Stomach (tissue), 9 donors: Measurements from ENCODE around the gene KDR. TPM values are rescaled to one million over a fixed set of nuclear protein-coding genes. Genes with fewer than 3 reads are reported as not detected.

Experiments
- DNase-seq, 2 donors: peaks; one replicate each; pipeline versions ENCODE4 v3.0.0 to v3.0.0-alpha.2; 2013 to 2019
- H3K27ac ChIP-seq, 5 donors: fragments of 200-600 bp in 4 of 5; sonication (generic) in 4 of 5; one replicate each; pipeline ENCODE4 v1.5.1; 2013 to 2019; ENCODE audit warnings: mild to moderate bottlenecking in 1 of 5, moderate library complexity in 1 of 5
- H3K27me3 ChIP-seq, 3 donors: fragments of 200-600 bp; sonication (generic); one replicate each; pipeline ENCODE4 v1.5.1; 2017 to 2019; ENCODE audit warnings: mixed run types in 1 of 3
- H3K36me3 ChIP-seq, 4 donors: fragments of 200-600 bp; sonication (generic); 1 replicate in 3 of 4; 2 replicates in 1 of 4; pipeline ENCODE4 v1.5.1; 2016 to 2019
- H3K4me1 ChIP-seq, 4 donors: fragments of 200-600 bp; sonication (generic); one replicate each; pipeline ENCODE4 v1.5.1; 2016 to 2019
- H3K4me3 ChIP-seq, 4 donors: fragments of 200-600 bp; sonication (generic) in 3 of 4; one replicate each; pipeline ENCODE4 v1.5.1; 2016 to 2019; ENCODE audit warnings: mild to moderate bottlenecking in 1 of 4
- H3K9me3 ChIP-seq, 4 donors: fragments of 200-600 bp; sonication (generic); one replicate each; pipeline ENCODE4 v1.5.1; 2016 to 2019
- CTCF ChIP-seq, 7 experiments: fragments of 450-650 bp in 4 of 7; fragments of 200-600 bp in 3 of 7; sonication (generic) in 3 of 7; IDR thresholded peaks; one replicate each; pipeline ENCODE4 v1.5.1; 2016 to 2019; ENCODE audit warnings: antibody characterized with exemption in 7 of 7, control low read depth in 2 of 7, mild to moderate bottlenecking in 1 of 7
- EP300 ChIP-seq: sonication (generic); formaldehyde crosslinking; IDR thresholded peaks from one replicate; pipeline ENCODE4 v1.6.1; 2017; ENCODE audit warnings: antibody characterized with exemption
- POLR2A ChIP-seq, 4 donors: fragments of 450-650 bp; IDR thresholded peaks; one replicate each; pipeline ENCODE4 v1.6.1; 2016; ENCODE audit warnings: antibody characterized with exemption in 4 of 4, control low read depth in 2 of 4, mild to moderate bottlenecking in 1 of 4, moderate library complexity in 1 of 4
- POLR2AphosphoS5 ChIP-seq, 3 donors: sonication (generic); formaldehyde crosslinking; IDR thresholded peaks; one replicate each; pipeline ENCODE4 v1.6.1; 2016; ENCODE audit warnings: antibody characterized with exemption in 3 of 3
- WGBS, 5 donors: extraction: QIAGEN DNeasy Blood & Tissue Kit in 3 of 5; methylation state at CpG; one replicate each; pipeline versions ENCODE4 v1.1.5 to v1.1.7; 2013 to 2018; 5-methylcytosine and 5-hydroxymethylcytosine counted together
- intact Hi-C: fragments of 100-400 bp; cut with DNase I; formaldehyde crosslinking; loops from one replicate; pipeline ENCODE4 v1.15.1; 2023; ENCODE audit warnings: low total_unique reads
- polyA plus RNA-seq, 3 donors: library from polyadenylated mRNA; stranded (reverse); fragments of 200-250 nt; gene quantifications; one replicate each; pipeline ENCODE4 v1.2.3, GENCODE V29; 2013
- total RNA-seq, 5 donors: library from RNA; depleted of rRNA; stranded (reverse); fragments of >200 nt; gene quantifications; one replicate each; pipeline versions ENCODE4 v1.1.0 to v1.2.3, GENCODE V29; 2014 to 2016
- donor health status: healthy with polysubstance abuse.
- donor health status: Bipolar disorder and iron deficiency.
- donor health status: healthy.

The KDR gene
- total and polyA plus RNA-seq, 8 donors: 1.1 to 32.3 (median 8.1) TPM

GRCh38 chr4:55089916-55090315, 35.5 kb downstream of the KDR start:
- no peak for DNase-seq
- Histone ChIP-seq H3K4me1 (no peaks in the 10 kb centered on the region), H3K9me3 (no peaks in the 10 kb centered on the region), H3K27ac (no peak overlapping the region), H3K36me3 (no peaks in the 10 kb centered on the region), H3K4me3 (no peak overlapping the region), H3K27me3 (no peaks in the 10 kb centered on the region)
- intact Hi-C loops: no loop called here
- 88 to 94% (median 91%) methylated on average over 6 of the region's 6 CpGs for WGBS, 5 donors
- TF ChIP-seq EP300 (no peak), POLR2AphosphoS5 (IDR thresholded peaks at IDR 0.05) (no peak), CTCF (IDR thresholded peaks at IDR 0.05) (no peak), POLR2A (IDR thresholded peaks at IDR 0.05) (no peak)

DNA sequence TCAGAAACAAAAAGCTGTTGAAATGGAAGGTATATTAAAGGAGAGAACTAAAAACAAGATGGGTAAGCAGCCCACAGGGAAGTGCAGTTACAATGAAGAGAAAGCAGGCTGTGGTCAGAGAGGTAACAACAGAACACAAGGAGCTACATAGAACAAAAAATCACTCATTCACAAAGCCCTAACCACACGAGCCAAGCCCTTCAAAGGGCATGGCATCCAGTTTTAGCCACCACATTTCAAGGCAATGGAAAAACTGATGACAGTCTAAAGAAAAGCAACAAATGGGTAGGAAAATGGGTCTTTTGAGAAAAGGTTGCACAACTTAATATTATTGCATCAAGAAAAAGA, 37.5 kb downstream of the KDR start:
- WGBS, 5 donors: 17 to 32% (median 26%) methylated on average over 1 of the region's 1 CpG
- no peak overlapping the region for H3K27ac ChIP-seq
- DNase-seq: no peak
- H3K4me1 ChIP-seq: no peaks in the 10 kb centered on the region
- no peaks in the 10 kb centered on the region for H3K36me3 ChIP-seq
- no peak overlapping the region for H3K4me3 ChIP-seq
- no peak for TF ChIP-seq POLR2A (IDR thresholded peaks at IDR 0.05)
- TF ChIP-seq EP300: no peak
- intact Hi-C loops: no loop called here
- H3K27me3 ChIP-seq: no peaks in the 10 kb centered on the region
- H3K9me3 ChIP-seq: no peaks in the 10 kb centered on the region

DNA sequence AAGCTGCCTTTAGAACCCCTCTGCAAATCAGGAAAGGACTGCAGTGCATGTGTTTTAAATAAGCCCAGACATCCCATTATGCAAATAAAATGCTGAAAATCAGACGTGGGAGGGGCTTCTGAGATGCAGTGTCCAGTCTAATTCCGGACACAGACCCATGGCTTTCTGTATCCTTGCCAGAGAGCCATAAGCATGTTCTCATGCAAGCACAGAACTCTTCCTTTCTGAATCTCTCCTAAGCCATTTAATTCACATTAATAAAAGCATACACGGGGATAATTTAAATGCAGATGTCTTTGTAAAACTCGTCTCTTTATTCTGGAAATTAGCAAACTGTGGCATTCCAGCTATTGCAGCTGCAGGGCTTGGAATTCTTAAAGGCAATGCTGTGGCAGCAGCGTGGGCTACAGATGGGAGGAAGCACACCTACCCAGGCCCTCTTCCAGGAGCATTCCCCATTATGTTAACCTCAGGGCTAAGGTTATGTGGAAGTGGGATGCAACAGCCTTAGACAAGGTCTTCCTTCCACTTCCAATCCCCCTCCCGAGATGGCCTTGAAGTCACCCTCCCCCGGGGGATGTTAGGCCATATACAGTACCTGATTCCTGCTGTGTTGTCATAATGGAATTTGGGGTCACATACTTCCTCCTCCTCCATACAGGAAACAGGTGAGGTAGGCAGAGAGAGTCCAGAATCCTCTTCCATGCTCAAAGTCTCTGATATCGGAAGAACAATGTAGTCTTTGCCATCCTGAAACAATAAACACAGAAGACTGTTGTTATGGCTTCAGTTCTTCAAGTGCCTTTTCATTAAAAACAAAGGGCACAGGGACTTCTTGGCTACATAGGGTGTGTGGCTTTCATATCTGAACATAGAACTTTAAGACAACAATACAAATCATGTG, 38.1 kb downstream of the KDR start:
- WGBS, 5 donors: 58 to 64% (median 63%) methylated on average over 8 of the region's 8 CpGs
- Histone ChIP-seq H3K27me3 (no peaks in the 10 kb centered on the region), H3K4me1 (no peaks in the 10 kb centered on the region), H3K4me3 (no peak overlapping the region), H3K36me3 (no peaks in the 10 kb centered on the region), H3K27ac (no peak overlapping the region), H3K9me3 (no peaks in the 10 kb centered on the region)
- peak in 1 of 2 donors; percentile 76 for DNase-seq
- intact Hi-C loops: no loop called here
- TF ChIP-seq CTCF (IDR thresholded peaks at IDR 0.05) (no peak), POLR2A (IDR thresholded peaks at IDR 0.05) (no peak), EP300 (no peak), POLR2AphosphoS5 (IDR thresholded peaks at IDR 0.05) (no peak)

DNA sequence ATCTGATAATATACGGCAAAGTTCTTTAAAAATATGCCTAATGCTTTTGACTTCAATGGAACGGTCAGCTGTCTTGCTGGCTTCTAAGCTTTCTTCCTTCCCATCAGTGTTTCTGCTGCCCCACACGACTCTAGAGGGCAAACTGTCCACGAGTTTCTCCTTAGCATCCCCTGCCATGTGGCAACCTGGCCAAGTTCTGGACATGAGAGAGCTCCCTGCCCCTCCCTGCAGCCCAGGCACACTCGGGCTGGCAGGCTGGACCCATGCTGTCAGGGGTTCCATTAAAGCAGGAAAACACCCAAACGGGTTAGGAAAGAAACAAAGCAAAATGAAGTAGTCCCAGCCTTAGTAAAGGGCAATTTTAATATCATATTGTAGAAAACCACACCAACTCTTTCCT, 38.8 kb downstream of the KDR start:
- TF ChIP-seq POLR2AphosphoS5 (IDR thresholded peaks at IDR 0.05) (no peak), POLR2A (IDR thresholded peaks at IDR 0.05) (no peak), CTCF (IDR thresholded peaks at IDR 0.05) (no peak), EP300 (no peak)
- Histone ChIP-seq H3K9me3 (no peaks in the 10 kb centered on the region), H3K4me3 (no peak overlapping the region), H3K4me1 (no peaks in the 10 kb centered on the region), H3K27me3 (no peaks in the 10 kb centered on the region), H3K27ac (no peak overlapping the region), H3K36me3 (no peaks in the 10 kb centered on the region)
- intact Hi-C loops: no loop called here
- 55 to 64% (median 59%) methylated on average over 6 of the region's 6 CpGs for WGBS, 5 donors
- no peak for DNase-seq

DNA sequence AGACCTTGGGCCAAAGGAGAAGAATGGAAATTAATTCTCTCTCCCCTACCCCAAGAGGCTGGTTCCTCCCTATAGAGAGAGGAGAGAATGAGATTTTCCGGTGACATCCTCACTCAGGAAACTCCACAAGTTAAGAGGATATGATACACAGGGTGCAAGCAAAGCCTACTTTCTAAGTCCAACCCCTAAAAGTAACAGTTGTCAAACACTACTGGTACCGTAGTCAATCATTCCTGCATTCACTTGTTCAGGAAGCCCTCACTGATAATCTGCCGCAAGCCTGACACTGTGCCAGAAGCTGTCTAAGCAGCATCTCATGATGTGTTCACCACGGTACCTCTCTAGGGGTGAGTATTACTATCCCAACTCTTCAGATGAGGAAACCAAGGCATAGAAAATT, 41.7 kb downstream of the KDR start:
- Histone ChIP-seq H3K9me3 (no peaks in the 10 kb centered on the region), H3K27ac (no peak overlapping the region), H3K36me3 (no peaks in the 10 kb centered on the region), H3K27me3 (no peaks in the 10 kb centered on the region), H3K4me1 (no peaks in the 10 kb centered on the region), H3K4me3 (no peak overlapping the region)
- intact Hi-C loops: no loop called here
- TF ChIP-seq POLR2AphosphoS5 (IDR thresholded peaks at IDR 0.05): no peak
- no peak for TF ChIP-seq POLR2A (IDR thresholded peaks at IDR 0.05)
- no peak for TF ChIP-seq EP300
- TF ChIP-seq CTCF (IDR thresholded peaks at IDR 0.05): no peak
- DNase-seq: no peak
- WGBS, 5 donors: 86 to 94% (median 89%) methylated on average over 4 of the region's 4 CpGs
